IMR-90 (cell line): ENCODE results near the gene DPYSL5.

Experiments used
- FOS ChIP-seq: fragments of 150-350 bp; IDR thresholded peaks from 2 replicates; pipeline ENCODE4 v1.6.1; 2016; ENCODE audit warnings: low read depth, low read length
- MAFK ChIP-seq: IDR thresholded peaks from 2 replicates; pipeline ENCODE4 v1.6.1; 2012; ENCODE audit warnings: low read depth, low read length, improper control_type of control experiment
- MAZ ChIP-seq: IDR thresholded peaks from 2 replicates; pipeline ENCODE4 v1.6.1; 2012; ENCODE audit warnings: low read depth, mild to moderate bottlenecking, low read length, improper control_type of control experiment, moderate library complexity, borderline replicate concordance
- POLR2A ChIP-seq: IDR thresholded peaks from 2 replicates; pipeline ENCODE4 v1.6.1; 2012; ENCODE audit warnings: mild to moderate bottlenecking, low read depth, low read length
- RAD21 ChIP-seq: IDR thresholded peaks from 2 replicates; pipeline ENCODE4 v1.6.1; 2012; ENCODE audit warnings: low read length, improper control_type of control experiment
- RCOR1 ChIP-seq: IDR thresholded peaks from 2 replicates; pipeline ENCODE4 v1.6.1; 2012; ENCODE audit warnings: mild to moderate bottlenecking, low read length, improper control_type of control experiment; ENCODE audit not compliant: insufficient replicate concordance
- RFX5 ChIP-seq: IDR thresholded peaks from 2 replicates; pipeline ENCODE4 v1.8.0; 2012; ENCODE audit warnings: low read depth, mild to moderate bottlenecking, low read length, moderate library complexity
- TF ChIP-seq, protein P1 (sequence below): fragments of 150-350 bp; IDR thresholded peaks from 2 replicates; pipeline ENCODE4 v1.6.1; 2017; ENCODE audit warnings: mild to moderate bottlenecking, antibody characterized with exemption, low read length, low read depth
- TF ChIP-seq, protein P2 (sequence below): conservative IDR thresholded peaks from 2 replicates; pipeline ENCODE4 v1.5.1; 2012; ENCODE audit warnings: mild to moderate bottlenecking, low read depth, low read length, improper control_type of control experiment

GRCh38 chr2:26873286-26873983, 25.5 kb downstream of the DPYSL5 start:
- TF ChIP-seq POLR2A: no peak
- TF ChIP-seq, protein P1, sequence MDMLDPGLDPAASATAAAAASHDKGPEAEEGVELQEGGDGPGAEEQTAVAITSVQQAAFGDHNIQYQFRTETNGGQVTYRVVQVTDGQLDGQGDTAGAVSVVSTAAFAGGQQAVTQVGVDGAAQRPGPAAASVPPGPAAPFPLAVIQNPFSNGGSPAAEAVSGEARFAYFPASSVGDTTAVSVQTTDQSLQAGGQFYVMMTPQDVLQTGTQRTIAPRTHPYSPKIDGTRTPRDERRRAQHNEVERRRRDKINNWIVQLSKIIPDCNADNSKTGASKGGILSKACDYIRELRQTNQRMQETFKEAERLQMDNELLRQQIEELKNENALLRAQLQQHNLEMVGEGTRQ: no peak
- TF ChIP-seq RFX5: no peak
- TF ChIP-seq, protein P2, sequence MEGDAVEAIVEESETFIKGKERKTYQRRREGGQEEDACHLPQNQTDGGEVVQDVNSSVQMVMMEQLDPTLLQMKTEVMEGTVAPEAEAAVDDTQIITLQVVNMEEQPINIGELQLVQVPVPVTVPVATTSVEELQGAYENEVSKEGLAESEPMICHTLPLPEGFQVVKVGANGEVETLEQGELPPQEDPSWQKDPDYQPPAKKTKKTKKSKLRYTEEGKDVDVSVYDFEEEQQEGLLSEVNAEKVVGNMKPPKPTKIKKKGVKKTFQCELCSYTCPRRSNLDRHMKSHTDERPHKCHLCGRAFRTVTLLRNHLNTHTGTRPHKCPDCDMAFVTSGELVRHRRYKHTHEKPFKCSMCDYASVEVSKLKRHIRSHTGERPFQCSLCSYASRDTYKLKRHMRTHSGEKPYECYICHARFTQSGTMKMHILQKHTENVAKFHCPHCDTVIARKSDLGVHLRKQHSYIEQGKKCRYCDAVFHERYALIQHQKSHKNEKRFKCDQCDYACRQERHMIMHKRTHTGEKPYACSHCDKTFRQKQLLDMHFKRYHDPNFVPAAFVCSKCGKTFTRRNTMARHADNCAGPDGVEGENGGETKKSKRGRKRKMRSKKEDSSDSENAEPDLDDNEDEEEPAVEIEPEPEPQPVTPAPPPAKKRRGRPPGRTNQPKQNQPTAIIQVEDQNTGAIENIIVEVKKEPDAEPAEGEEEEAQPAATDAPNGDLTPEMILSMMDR: no peak
- TF ChIP-seq RAD21: no peak
- no peak for TF ChIP-seq MAZ
- TF ChIP-seq MAFK: no peak
- TF ChIP-seq FOS: no peak
- no peak for TF ChIP-seq RCOR1
